Measurements from ENCODE around the gene SORCS2.

SORCS2 gene

GRCh38 chr4:7657545-7658297 is 465.4 kb downstream of the SORCS2 start:
- no peak for TF ChIP-seq EZH2 (IDR thresholded peaks at IDR 0.05; ENCODE audit: borderline replicate concordance, low read length)
- TF ChIP-seq CTCF (IDR thresholded peaks at IDR 0.05; ENCODE audit: low read length), result no peak
- H3K36me3 ChIP-seq (ENCODE audit: insufficient read depth, low read length), result no peaks in the 10 kb centered on the region
- H3F3A ChIP-seq (ENCODE audit: insufficient read depth, low read length), result no peaks in the 10 kb centered on the region
- H3K4me2 ChIP-seq (ENCODE audit: low read length), result no peak overlapping the region
- H4K20me1 ChIP-seq (ENCODE audit: insufficient read depth, low read length), result no peaks in the 10 kb centered on the region
- no peaks in the 10 kb centered on the region for H3K79me2 ChIP-seq (ENCODE audit: insufficient read depth, low read length)
- H2AFZ ChIP-seq (ENCODE audit: low read length), result no peak overlapping the region
- H3K9me3 ChIP-seq (ENCODE audit: low read length), result no peaks in the 10 kb centered on the region
- no peaks in the 10 kb centered on the region for H3K27me3 ChIP-seq (ENCODE audit: insufficient read depth, low read length)
- H3K4me3 ChIP-seq (ENCODE audit: low read depth, low read length, poor library complexity, severe bottlenecking), result no peak overlapping the region
- H3K9me2 ChIP-seq (ENCODE audit: low read depth, low read length), result no peaks in the 10 kb centered on the region
- H3K27ac ChIP-seq (ENCODE audit: low read depth, low read length, poor library complexity, severe bottlenecking), result no peak overlapping the region
- H3K4me1 ChIP-seq (ENCODE audit: insufficient read depth, low read length, severe bottlenecking), result no peaks in the 10 kb centered on the region
- H3K9ac ChIP-seq (ENCODE audit: low read length), result no peak overlapping the region

GRCh38 chr4:7658341-7659204 is 466.2 kb downstream of the SORCS2 start:
- Histone ChIP-seq H3K4me3 (ENCODE audit: low read depth, low read length, poor library complexity, severe bottlenecking) (no peak overlapping the region), H3K9me2 (ENCODE audit: low read depth, low read length) (no peaks in the 10 kb centered on the region), H3K27me3 (ENCODE audit: insufficient read depth, low read length) (no peaks in the 10 kb centered on the region), H3K4me2 (ENCODE audit: low read length) (no peak overlapping the region), H3K36me3 (ENCODE audit: insufficient read depth, low read length) (no peaks in the 10 kb centered on the region), H4K20me1 (ENCODE audit: insufficient read depth, low read length) (no peaks in the 10 kb centered on the region), H3K27ac (ENCODE audit: low read depth, low read length, poor library complexity, severe bottlenecking) (no peak overlapping the region), H3K4me1 (ENCODE audit: insufficient read depth, low read length, severe bottlenecking) (no peaks in the 10 kb centered on the region), H3F3A (ENCODE audit: insufficient read depth, low read length) (no peaks in the 10 kb centered on the region), H3K79me2 (ENCODE audit: insufficient read depth, low read length) (no peaks in the 10 kb centered on the region), H2AFZ (ENCODE audit: low read length) (no peak overlapping the region), H3K9ac (ENCODE audit: low read length) (no peak overlapping the region), H3K9me3 (ENCODE audit: low read length) (no peaks in the 10 kb centered on the region)
- TF ChIP-seq EZH2 (IDR thresholded peaks at IDR 0.05; ENCODE audit: borderline replicate concordance, low read length), result no peak
- no peak for TF ChIP-seq CTCF (IDR thresholded peaks at IDR 0.05; ENCODE audit: low read length)

- H3K9ac ChIP-seq (ENCODE audit: low read length), result no peak overlapping the region
- no peaks in the 10 kb centered on the region for H3F3A ChIP-seq (ENCODE audit: insufficient read depth, low read length)
- no peak overlapping the region for H3K4me2 ChIP-seq (ENCODE audit: low read length)
- no peak for TF ChIP-seq CTCF (IDR thresholded peaks at IDR 0.05; ENCODE audit: low read length)
- TF ChIP-seq EZH2 (IDR thresholded peaks at IDR 0.05; ENCODE audit: borderline replicate concordance, low read length), result no peak
- no peak overlapping the region for H3K4me3 ChIP-seq (ENCODE audit: low read depth, low read length, poor library complexity, severe bottlenecking)
- no peak overlapping the region for H3K27ac ChIP-seq (ENCODE audit: low read depth, low read length, poor library complexity, severe bottlenecking)
- no peaks in the 10 kb centered on the region for H3K9me3 ChIP-seq (ENCODE audit: low read length)
- no peaks in the 10 kb centered on the region for H3K36me3 ChIP-seq (ENCODE audit: insufficient read depth, low read length)
- no peaks in the 10 kb centered on the region for H3K9me2 ChIP-seq (ENCODE audit: low read depth, low read length)
- H3K27me3 ChIP-seq (ENCODE audit: insufficient read depth, low read length), result no peaks in the 10 kb centered on the region
- H3K79me2 ChIP-seq (ENCODE audit: insufficient read depth, low read length), result no peaks in the 10 kb centered on the region
- no peak overlapping the region for H2AFZ ChIP-seq (ENCODE audit: low read length)
- H3K4me1 ChIP-seq (ENCODE audit: insufficient read depth, low read length, severe bottlenecking), result no peaks in the 10 kb centered on the region
- H4K20me1 ChIP-seq (ENCODE audit: insufficient read depth, low read length), result no peaks in the 10 kb centered on the region
These were observed 467.3 kb downstream of the SORCS2 start for GRCh38 chr4:7659429-7660175.

Data from OCI-LY1 (cell line).